Endothelial cell of umbilical vein (primary cell): Measurements from ENCODE around the gene PSME3IP1. TPM values are rescaled to one million over a fixed set of nuclear protein-coding genes. Genes with fewer than 3 reads are reported as not detected.

ENCODE experiments used
- BruUV-seq: library from RNA; stranded (reverse); fragments of 400-500 nt; replicated peaks from 2 replicates; lab custom pipeline; 2021; lab: Mats Ljungman, UMichigan
- CTCF ChIA-PET: fragments of 300-600, 350-600 bp; sonication (Branson Sonifier 250); formaldehyde crosslinking; loops from one replicate; lab custom pipeline; 2021; ENCODE audit warnings: antibody characterized with exemption, inconsistent platforms; lab: Charles Lee
- POLR2A ChIA-PET: fragments of 300-600, 350-600 bp; sonication (Branson Sonifier 250); formaldehyde crosslinking; loops from one replicate; lab custom pipeline; 2021; ENCODE audit warnings: antibody characterized with exemption, inconsistent platforms; lab: Charles Lee
- DNase-seq: peaks from one replicate; pipeline ENCODE4 v3.0.0-alpha.2; 2011; ENCODE audit warnings: low read depth, low spot score
- FAIRE-seq: peaks from 2 replicates; lab custom pipeline; 2011; peaks lifted over from hg19 to GRCh38; lab: Jason Lieb, UNC
- H2AFZ ChIP-seq: 2 replicates; pipeline ENCODE4 v1.6.0; 2012; ENCODE audit warnings: low read depth, low read length, control low read depth, inconsistent platforms
- H3K27ac ChIP-seq: 2 replicates; pipeline ENCODE4 v1.5.1; 2011; ENCODE audit warnings: low read depth, mild to moderate bottlenecking, control low read depth, low read length, moderate library complexity; ENCODE audit not compliant: insufficient read depth
- H3K27me3 ChIP-seq, 2 experiments: 2 replicates each; pipeline versions ENCODE4 v1.6.0 to v1.6.1; 2011; ENCODE audit warnings: low read length in 2 of 2, mixed read lengths in 1 of 2; ENCODE audit not compliant: control insufficient read depth in 2 of 2, insufficient read depth in 2 of 2
- H3K36me3 ChIP-seq, 2 experiments: 2 replicates in 1 of 2; 3 replicates in 1 of 2; pipeline ENCODE4 v1.5.1; 2011; ENCODE audit warnings: low read length in 2 of 2, mild to moderate bottlenecking in 1 of 2, moderate library complexity in 1 of 2; ENCODE audit not compliant: control insufficient read depth in 2 of 2, insufficient read depth in 2 of 2; ENCODE audit errors: extremely low read depth in 1 of 2
- H3K4me1 ChIP-seq: 3 replicates; pipeline ENCODE4 v1.5.1; 2011; ENCODE audit warnings: mild to moderate bottlenecking, low read length; ENCODE audit not compliant: control insufficient read depth, insufficient read depth; ENCODE audit errors: extremely low read depth
- H3K4me2 ChIP-seq: 2 replicates; pipeline ENCODE4 v1.6.1; 2011; ENCODE audit warnings: low read length, control low read depth, mixed read lengths; ENCODE audit not compliant: insufficient read depth
- H3K4me3 ChIP-seq, 3 experiments: fragments of 200-600 bp in 1 of 3; sonication (generic), shearing (Covaris generic) in 1 of 3; replicated peaks in 1 of 3; 2 replicates each; pipeline ENCODE4 v1.5.1; 2011 to 2016; ENCODE audit warnings: control low read depth in 3 of 3, low read length in 3 of 3, mild to moderate bottlenecking in 2 of 3, inconsistent platforms in 1 of 3, low read depth in 1 of 3, moderate library complexity in 1 of 3; ENCODE audit not compliant: insufficient read depth in 1 of 3
- H3K79me2 ChIP-seq: 2 replicates; pipeline ENCODE4 v1.6.0; 2012; ENCODE audit warnings: low read length, inconsistent platforms; ENCODE audit not compliant: control insufficient read depth, insufficient read depth
- H3K9ac ChIP-seq: replicated peaks from 2 replicates; pipeline ENCODE3; 2011; ENCODE audit warnings: low read length, control low read depth; ENCODE audit not compliant: insufficient read depth; ENCODE audit errors: extremely low read depth
- H3K9me1 ChIP-seq: replicated peaks from 3 replicates; pipeline ENCODE4 v1.6.0; 2011; ENCODE audit warnings: mild to moderate bottlenecking, low read length; ENCODE audit not compliant: control insufficient read depth, insufficient read depth; ENCODE audit errors: extremely low read depth
- H3K9me3 ChIP-seq: replicated peaks from 2 replicates; pipeline ENCODE4 v1.5.1; 2012; ENCODE audit warnings: low read length, inconsistent platforms; ENCODE audit not compliant: control insufficient read depth, insufficient read depth
- H4K20me1 ChIP-seq: replicated peaks from 2 replicates; pipeline ENCODE3; 2011; ENCODE audit warnings: mild to moderate bottlenecking, low read length; ENCODE audit not compliant: control insufficient read depth, insufficient read depth; ENCODE audit errors: extremely low read depth
- EZH2 ChIP-seq: IDR thresholded peaks from 2 replicates; pipeline ENCODE4 v1.6.1; 2012; ENCODE audit warnings: borderline replicate concordance, low read depth, mild to moderate bottlenecking, moderate library complexity, low read length, inconsistent platforms; ENCODE audit not compliant: severe bottlenecking
- FOS ChIP-seq: IDR thresholded peaks from 2 replicates; pipeline ENCODE4 v1.6.1; 2011; ENCODE audit warnings: mild to moderate bottlenecking, low read length, moderate library complexity, borderline replicate concordance; ENCODE audit not compliant: insufficient read depth
- GATA2 ChIP-seq: IDR thresholded peaks from 2 replicates; pipeline ENCODE4 v1.7.0; 2011; ENCODE audit warnings: low read depth, mild to moderate bottlenecking, moderate library complexity, mixed read lengths, low read length; ENCODE audit not compliant: insufficient read length, insufficient read depth
- JUN ChIP-seq: IDR thresholded peaks from 2 replicates; pipeline ENCODE4 v1.6.1; 2011; ENCODE audit warnings: borderline replicate concordance, low read depth; ENCODE audit not compliant: insufficient read length, insufficient read depth
- MYC ChIP-seq: IDR thresholded peaks from one replicate; pipeline ENCODE4 v1.6.1; 2011; ENCODE audit warnings: mild to moderate bottlenecking, low read depth, low read length
- POLR2A ChIP-seq: IDR thresholded peaks from 2 replicates; pipeline ENCODE4 v1.6.1; 2012; ENCODE audit warnings: low read depth, mild to moderate bottlenecking, control low read depth, low read length
- POLR2AphosphoS5 ChIP-seq: IDR thresholded peaks from 2 replicates; pipeline ENCODE4 v1.6.1; 2012; ENCODE audit warnings: low read depth, mild to moderate bottlenecking, control low read depth, low read length, moderate library complexity; ENCODE audit not compliant: insufficient read depth
- dilution Hi-C: fragments of 300-500 bp; cut with MboI; formaldehyde crosslinking; loops from one replicate; pipeline ENCODE4 v1.15.0; 2019; ENCODE audit warnings: low sequenced_read_pairs; ENCODE audit not compliant: extremely low pct_ligation_motif_present
- intact Hi-C: fragments of 100-400 bp; cut with micrococcal nuclease; formaldehyde crosslinking; loops from one replicate; pipeline ENCODE4 v1.10.0; 2022
- polyA plus RNA-seq, 4 experiments: library from polyadenylated mRNA; depleted of rRNA in 3 of 4; stranded (reverse) in 3 of 4; unstranded in 1 of 4; fragments of >200 nt; gene quantifications; 2 replicates each; pipeline versions ENCODE4 v1.2.1 to v1.2.3, GENCODE V29; 2011 to 2012; ENCODE audit warnings: missing spikeins in 1 of 4
- total RNA-seq: library from RNA; stranded (reverse); gene quantifications from 2 replicates; pipeline ENCODE4 v1.2.3, GENCODE V29; 2021
- TF ChIP-seq, protein P1 (sequence below), 2 donors: IDR thresholded peaks; 1 replicate in 1 of 2; 2 replicates in 1 of 2; pipeline ENCODE4 v1.5.1; 2011; ENCODE audit warnings: low read length in 2 of 2, mild to moderate bottlenecking in 2 of 2, moderate library complexity in 2 of 2, control low read depth in 1 of 2, inconsistent platforms in 1 of 2, low read depth in 1 of 2; ENCODE audit not compliant: insufficient read depth in 1 of 2; ENCODE audit errors: extremely low read depth in 1 of 2
- TF ChIP-seq, protein P2 (sequence below): IDR thresholded peaks from 2 replicates; pipeline ENCODE4 v1.6.1; 2011; ENCODE audit not compliant: insufficient read depth, insufficient read length

Gene PSME3IP1
- total and polyA plus RNA-seq, 2 donors (not counting 3 experiments of a cell fraction or from before 2014, with no cell fraction given): 86.2 to 91.8 TPM

DNA sequence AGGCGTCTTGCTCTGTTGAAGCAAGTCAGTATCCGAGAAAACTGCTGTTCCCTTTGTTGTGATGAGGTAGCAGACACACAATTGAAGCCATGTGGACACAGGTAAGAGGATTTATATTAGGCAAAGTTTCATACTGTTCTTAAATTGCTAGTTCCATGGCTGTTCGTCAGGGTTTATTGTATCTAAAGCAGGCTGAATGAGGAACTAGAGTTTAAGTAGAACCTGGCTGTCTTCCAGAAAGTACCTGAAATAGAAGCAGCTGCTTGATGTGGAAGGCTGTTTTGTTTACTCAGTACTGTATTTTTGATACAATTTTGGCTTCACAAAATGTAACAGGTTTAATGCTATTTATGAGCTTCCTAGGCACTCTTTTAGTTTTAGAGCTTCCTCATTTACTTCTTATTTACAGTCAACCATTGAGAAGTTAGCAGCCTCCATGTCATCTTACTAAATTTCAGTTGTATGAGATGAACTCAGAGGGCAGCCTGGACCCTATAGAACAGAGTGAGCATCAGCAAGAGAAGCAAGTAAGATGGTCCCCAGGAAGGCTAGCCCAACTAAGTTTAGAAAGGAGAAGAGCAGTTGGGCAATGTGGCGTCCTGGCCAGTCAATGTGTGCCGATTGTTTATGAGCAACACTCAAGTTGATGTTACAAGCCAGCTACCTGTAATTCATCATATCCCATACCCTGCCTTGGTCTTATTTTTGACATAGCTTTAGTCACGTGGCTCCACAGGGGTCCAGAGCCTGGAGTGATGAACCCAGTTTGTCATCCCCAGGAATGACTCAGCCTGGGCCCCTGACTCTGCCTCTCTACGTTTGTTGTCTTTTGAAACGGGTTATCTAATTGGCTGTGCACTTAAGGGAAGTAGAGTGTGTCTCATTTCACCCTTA lies 49.5 kb upstream of the PSME3IP1 start:
- H3K36me3 ChIP-seq: peaks cover 18 to 43% of the 10 kb centered on the region in 2 experiments
- intact Hi-C loops: no loop called here
- DNase-seq (peak; percentile 6), FAIRE-seq (no peak)
- no peak for TF ChIP-seq MYC
- peak; percentile 11 for TF ChIP-seq FOS
- no peak overlapping the region for H3K4me3 ChIP-seq
- ChIA-PET POLR2A (no interaction called here), CTCF (interaction anchor here (1.0 to 1.6 kb wide), 6 partner anchors 10 to 65 kb away, joined by 3 to 4 read pairs (median 4); partner anchors contain the start of gene ARL2BP)
- no peaks in the 10 kb centered on the region for H3K79me2 ChIP-seq
- no peaks in the 10 kb centered on the region for H3K9me3 ChIP-seq
- H3K9ac ChIP-seq: no peak overlapping the region
- H3K9me1 ChIP-seq: no peaks in the 10 kb centered on the region
- no peaks in the 10 kb centered on the region for H3K27me3 ChIP-seq
- H2AFZ ChIP-seq: no peak overlapping the region
- no peaks in the 10 kb centered on the region for H4K20me1 ChIP-seq
- BruUV-seq: no TSS peak
- H3K27ac ChIP-seq: no peak overlapping the region
- dilution Hi-C loops: no loop called here
- no peak overlapping the region for H3K4me2 ChIP-seq
- H3K4me1 ChIP-seq: no peaks in the 10 kb centered on the region

DNA sequence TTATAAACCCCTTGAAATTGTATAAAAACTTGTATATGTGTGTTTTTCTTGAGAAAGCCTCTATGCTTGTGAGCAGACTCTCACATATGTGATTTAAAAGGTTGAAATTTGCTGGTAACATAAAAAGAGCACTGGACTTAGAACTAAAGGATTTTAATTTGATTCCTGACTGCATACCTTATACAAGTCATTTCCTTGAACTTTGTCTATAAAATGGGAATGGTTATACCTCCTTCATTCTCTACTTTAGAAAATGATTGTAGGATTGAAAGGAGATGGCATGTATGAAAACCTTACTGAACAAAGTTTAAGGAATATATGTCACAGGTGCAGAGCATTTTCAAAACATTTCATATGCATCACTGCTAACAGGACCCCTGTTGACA lies 48.9 kb upstream of the PSME3IP1 start:
- dilution Hi-C loops: no loop called here
- POLR2A ChIA-PET: no interaction called here
- Histone ChIP-seq H4K20me1 (no peaks in the 10 kb centered on the region), H2AFZ (no peak overlapping the region), H3K27me3 (no peaks in the 10 kb centered on the region), H3K4me1 (no peaks in the 10 kb centered on the region), H3K9ac (no peak overlapping the region), H3K4me2 (no peak overlapping the region), H3K9me1 (no peaks in the 10 kb centered on the region), H3K4me3 (no peak overlapping the region), H3K9me3 (no peaks in the 10 kb centered on the region), H3K79me2 (no peaks in the 10 kb centered on the region), H3K27ac (no peak overlapping the region), H3K36me3 (peaks cover 21 to 38% of the 10 kb centered on the region in 2 experiments)
- FAIRE-seq (no peak), DNase-seq (no peak)
- intact Hi-C loops: no loop called here
- CTCF ChIA-PET: interaction anchor here (1.3 to 1.6 kb wide), 2 partner anchors 16 to 56 kb away, joined by 3 to 4 read pairs; no protein-coding TSS in a partner anchor
- BruUV-seq: no TSS peak
- TF ChIP-seq, protein P1, sequence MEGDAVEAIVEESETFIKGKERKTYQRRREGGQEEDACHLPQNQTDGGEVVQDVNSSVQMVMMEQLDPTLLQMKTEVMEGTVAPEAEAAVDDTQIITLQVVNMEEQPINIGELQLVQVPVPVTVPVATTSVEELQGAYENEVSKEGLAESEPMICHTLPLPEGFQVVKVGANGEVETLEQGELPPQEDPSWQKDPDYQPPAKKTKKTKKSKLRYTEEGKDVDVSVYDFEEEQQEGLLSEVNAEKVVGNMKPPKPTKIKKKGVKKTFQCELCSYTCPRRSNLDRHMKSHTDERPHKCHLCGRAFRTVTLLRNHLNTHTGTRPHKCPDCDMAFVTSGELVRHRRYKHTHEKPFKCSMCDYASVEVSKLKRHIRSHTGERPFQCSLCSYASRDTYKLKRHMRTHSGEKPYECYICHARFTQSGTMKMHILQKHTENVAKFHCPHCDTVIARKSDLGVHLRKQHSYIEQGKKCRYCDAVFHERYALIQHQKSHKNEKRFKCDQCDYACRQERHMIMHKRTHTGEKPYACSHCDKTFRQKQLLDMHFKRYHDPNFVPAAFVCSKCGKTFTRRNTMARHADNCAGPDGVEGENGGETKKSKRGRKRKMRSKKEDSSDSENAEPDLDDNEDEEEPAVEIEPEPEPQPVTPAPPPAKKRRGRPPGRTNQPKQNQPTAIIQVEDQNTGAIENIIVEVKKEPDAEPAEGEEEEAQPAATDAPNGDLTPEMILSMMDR (IDR thresholded peaks at IDR 0.05; ENCODE audit: extremely low read depth in 1 of 2, insufficient read depth in 1 of 2, low read depth in 1 of 2, low read length in 2 of 2): no peak
- TF ChIP-seq POLR2A (no peak), FOS (no peak), EZH2 (no peak), JUN (no peak), MYC (no peak), GATA2 (no peak), POLR2AphosphoS5 (no peak)
- TF ChIP-seq, protein P2, sequence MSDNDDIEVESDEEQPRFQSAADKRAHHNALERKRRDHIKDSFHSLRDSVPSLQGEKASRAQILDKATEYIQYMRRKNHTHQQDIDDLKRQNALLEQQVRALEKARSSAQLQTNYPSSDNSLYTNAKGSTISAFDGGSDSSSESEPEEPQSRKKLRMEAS: no peak
